IMR-90 (cell line): ENCODE data around the gene PET100. TPM values are rescaled to one million over a fixed set of nuclear protein-coding genes. Genes with fewer than 3 reads are reported as not detected.

ENCODE experiments used
- ATAC-seq: fragments of 200-7000 bp; cut with Tn5 transposase; 2 replicates; pipeline ENCODE4 v1.9.1; 2020; ENCODE audit warnings: low read depth, mild to moderate bottlenecking, moderate library complexity
- BruUV-seq: library from RNA; stranded (reverse); fragments of 400-500 nt; replicated peaks from 2 replicates; lab custom pipeline; 2021; lab: Mats Ljungman, UMichigan
- CTCF ChIA-PET: fragments of 300-600 bp; formaldehyde crosslinking; extraction: SDS; loops from one replicate; lab custom pipeline; 2021; ENCODE audit warnings: antibody characterized with exemption; lab: Yijun Ruan, JAX
- POLR2A ChIA-PET: fragments of 300-600 bp; sonication (Branson Sonifier 250); formaldehyde crosslinking; loops from one replicate; lab custom pipeline; 2022; ENCODE audit warnings: antibody characterized with exemption; ENCODE audit not compliant: unreplicated experiment; lab: Charles Lee
- DNase-seq: peaks from one replicate; pipeline ENCODE4 v3.0.0; 2013
- H2AFZ ChIP-seq: replicated peaks from 2 replicates; pipeline ENCODE3; 2013; ENCODE audit warnings: low read length, mild to moderate bottlenecking; ENCODE audit not compliant: poor library complexity
- H2AK5ac ChIP-seq: 2 replicates; pipeline ENCODE4 v1.6.1; 2013; ENCODE audit warnings: low read depth, low read length, inconsistent platforms
- H2AK9ac ChIP-seq: replicated peaks from 2 replicates; pipeline ENCODE3; 2013; ENCODE audit warnings: mild to moderate bottlenecking, low read depth, low read length, moderate library complexity; ENCODE audit not compliant: poor library complexity
- H2BK120ac ChIP-seq: 2 replicates; pipeline ENCODE4 v1.6.1; 2013; ENCODE audit warnings: low read depth, low read length, inconsistent platforms
- H2BK15ac ChIP-seq: 3 replicates; pipeline ENCODE4 v1.6.1; 2013; ENCODE audit warnings: low read depth, low read length, inconsistent platforms
- H2BK20ac ChIP-seq: 2 replicates; pipeline ENCODE4 v1.6.1; 2013; ENCODE audit warnings: low read depth, mild to moderate bottlenecking, inconsistent platforms, low read length, moderate library complexity
- H2BK5ac ChIP-seq: 2 replicates; pipeline ENCODE4 v1.6.1; 2013; ENCODE audit warnings: mild to moderate bottlenecking, low read depth, low read length, inconsistent platforms; ENCODE audit not compliant: poor library complexity, severe bottlenecking
- H3K14ac ChIP-seq: replicated peaks from 2 replicates; pipeline ENCODE4 v1.6.1; 2013; ENCODE audit warnings: low read depth, low read length, inconsistent platforms
- H3K18ac ChIP-seq: 2 replicates; pipeline ENCODE4 v1.6.1; 2013; ENCODE audit warnings: low read depth, low read length, control low read depth
- H3K23ac ChIP-seq: 2 replicates; pipeline ENCODE4 v1.6.1; 2013; ENCODE audit warnings: low read depth, low read length, inconsistent platforms
- H3K27ac ChIP-seq: 2 replicates; pipeline ENCODE4 v1.5.1; 2013; ENCODE audit warnings: mild to moderate bottlenecking, control low read depth, low read length; ENCODE audit not compliant: insufficient read depth
- H3K27me3 ChIP-seq: 2 replicates; pipeline ENCODE4 v1.6.1; 2013; ENCODE audit warnings: low read length; ENCODE audit not compliant: control insufficient read depth, insufficient read depth
- H3K36me3 ChIP-seq: 2 replicates; pipeline ENCODE4 v1.6.1; 2013; ENCODE audit warnings: low read length, mixed read lengths; ENCODE audit not compliant: control insufficient read depth, insufficient read depth
- H3K4ac ChIP-seq: 2 replicates; pipeline ENCODE4 v1.6.1; 2013; ENCODE audit warnings: low read depth, low read length, inconsistent platforms
- H3K4me1 ChIP-seq: 2 replicates; pipeline ENCODE4 v1.6.1; 2013; ENCODE audit warnings: low read length, mixed read lengths; ENCODE audit not compliant: control insufficient read depth, insufficient read depth
- H3K4me2 ChIP-seq: 2 replicates; pipeline ENCODE4 v1.6.1; 2013; ENCODE audit warnings: low read depth, mild to moderate bottlenecking, control low read depth, low read length, moderate library complexity
- H3K4me3 ChIP-seq: 2 replicates; pipeline ENCODE4 v1.5.1; 2013; ENCODE audit warnings: low read depth, mild to moderate bottlenecking, control low read depth, low read length, moderate library complexity; ENCODE audit not compliant: insufficient read depth
- H3K56ac ChIP-seq: 2 replicates; pipeline ENCODE4 v1.6.1; 2013; ENCODE audit warnings: low read length, inconsistent platforms; ENCODE audit not compliant: insufficient read depth; ENCODE audit errors: extremely low read depth
- H3K79me1 ChIP-seq, 2 experiments: 2 replicates each; pipeline ENCODE4 v1.6.1; 2013; ENCODE audit warnings: low read length in 2 of 2, inconsistent platforms in 1 of 2, low read depth in 1 of 2
- H3K9ac ChIP-seq: 2 replicates; pipeline ENCODE4 v1.6.1; 2013; ENCODE audit warnings: low read depth, low read length, control low read depth
- H3K9me1 ChIP-seq: 2 replicates; pipeline ENCODE4 v1.6.1; 2013; ENCODE audit warnings: low read length, inconsistent platforms; ENCODE audit not compliant: insufficient read depth
- H3K9me3 ChIP-seq: 2 replicates; pipeline ENCODE4 v1.6.1; 2013; ENCODE audit warnings: low read length; ENCODE audit not compliant: control insufficient read depth, insufficient read depth
- H4K20me1 ChIP-seq: 2 replicates; pipeline ENCODE4 v1.6.1; 2013; ENCODE audit warnings: low read length, inconsistent platforms; ENCODE audit not compliant: insufficient read depth
- H4K5ac ChIP-seq: 2 replicates; pipeline ENCODE4 v1.6.1; 2013; ENCODE audit warnings: mild to moderate bottlenecking, low read depth, low read length, control low read depth
- H4K8ac ChIP-seq, 2 experiments: 2 replicates each; pipeline ENCODE4 v1.6.1; 2013; ENCODE audit warnings: low read depth in 2 of 2, low read length in 2 of 2, control low read depth in 1 of 2, inconsistent platforms in 1 of 2
- H4K91ac ChIP-seq: 2 replicates; pipeline ENCODE4 v1.6.1; 2013; ENCODE audit warnings: low read depth, low read length, inconsistent platforms; ENCODE audit not compliant: insufficient read depth
- CEBPB ChIP-seq: IDR thresholded peaks from 2 replicates; pipeline ENCODE4 v1.6.1; 2012; ENCODE audit warnings: low read depth, low read length, improper control_type of control experiment
- CHD1 ChIP-seq: IDR thresholded peaks from 2 replicates; pipeline ENCODE4 v1.6.1; 2012; ENCODE audit warnings: low read depth, low read length, improper control_type of control experiment
- MAZ ChIP-seq: IDR thresholded peaks from 2 replicates; pipeline ENCODE4 v1.6.1; 2012; ENCODE audit warnings: low read depth, mild to moderate bottlenecking, low read length, improper control_type of control experiment, moderate library complexity, borderline replicate concordance
- WGBS, 2 experiments: methylation state at CpG; one replicate each; pipeline versions ENCODE4 v1.1.5 to v1.1.7; 2013; ENCODE audit warnings: missing lambda C conversion rate in 2 of 2; ENCODE audit not compliant: insufficient read length in 1 of 2; ENCODE audit errors: extremely low coverage in 2 of 2; 5-methylcytosine and 5-hydroxymethylcytosine counted together
- dilution Hi-C: fragments of 300-500 bp; cut with HindIII; formaldehyde crosslinking; loops from one replicate; pipeline ENCODE4 v1.14.3; 2018; ENCODE audit warnings: low sequenced_read_pairs; ENCODE audit not compliant: unreplicated experiment
- in situ Hi-C: fragments of 300-500 bp; cut with MboI; formaldehyde crosslinking; loops from 3 replicates; pipeline ENCODE4 v1.14.3; 2019; ENCODE audit warnings: low sequenced_read_pairs, inconsistent platforms, mixed read lengths
- intact Hi-C: fragments of 100-400 bp; cut with micrococcal nuclease; formaldehyde crosslinking; loops from 2 replicates; pipeline ENCODE4 v1.10.0; 2022
- polyA plus RNA-seq, 3 experiments: library from polyadenylated mRNA; depleted of rRNA; stranded (reverse); fragments of >200 nt; gene quantifications; 2 replicates each; pipeline ENCODE4 v1.2.3, GENCODE V29; 2012; ENCODE audit warnings: low replicate concordance in 1 of 3
- total RNA-seq: library from RNA; depleted of rRNA; stranded (reverse); fragments of >200 nt; gene quantifications from 2 replicates; pipeline ENCODE4 v1.2.3, GENCODE V29; 2012
- TF ChIP-seq, protein P1 (sequence below): conservative IDR thresholded peaks from 2 replicates; pipeline ENCODE4 v1.5.1; 2012; ENCODE audit warnings: mild to moderate bottlenecking, low read depth, low read length, improper control_type of control experiment

Gene PET100
- total and polyA plus RNA-seq, 2 of the 4 experiments (the other 2 are of a cell fraction): 1.4 to 31.4 TPM

DNA sequence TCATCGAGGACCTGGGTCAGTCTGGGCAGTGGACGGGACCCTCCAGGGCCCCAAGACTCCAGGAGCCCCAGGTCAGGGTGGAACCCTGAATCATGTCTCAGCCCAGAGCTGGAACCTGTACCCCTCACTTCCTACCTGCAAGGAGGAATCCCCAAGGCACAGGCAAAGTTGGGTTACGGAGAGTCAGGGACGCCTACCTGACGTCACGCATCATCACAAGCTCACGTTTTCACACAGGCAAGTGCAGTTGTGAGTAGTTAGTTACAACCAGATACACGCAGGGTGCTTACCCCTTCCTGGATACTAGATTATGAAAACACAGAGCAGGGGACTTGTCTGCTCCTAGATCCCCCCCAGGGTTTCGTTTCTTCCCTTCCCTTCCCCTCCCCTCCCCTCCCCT is 41.2 kb downstream of the PET100 start:
- Histone ChIP-seq H3K4ac (no peak overlapping the region), H3K4me1 (no peaks in the 10 kb centered on the region), H3K4me2 (no peak overlapping the region; the same call in 1 of the 2 replicates), H4K91ac (no peak overlapping the region), H2AFZ (peak overlapping the region; percentile 80), H4K8ac (no peak overlapping the region), H3K18ac (no peak overlapping the region), H2AK9ac (no peak overlapping the region), H3K56ac (no peak overlapping the region), H4K5ac (no peak overlapping the region), H3K4me3 (no peak overlapping the region), H3K14ac (no peak overlapping the region), H4K20me1 (no peaks in the 10 kb centered on the region), H3K23ac (no peak overlapping the region), H3K27me3 (peaks cover 29% of the 10 kb centered on the region), H3K9me1 (no peaks in the 10 kb centered on the region), H3K27ac (no peak overlapping the region), H2BK15ac (no peak overlapping the region), H2BK120ac (no peak overlapping the region), H2BK20ac (no peak overlapping the region), H3K36me3 (no peaks in the 10 kb centered on the region), H3K9me3 (peaks cover 4% of the 10 kb centered on the region; the same call in 1 of the 2 replicates), H3K79me1 (no peaks in the 10 kb centered on the region), H3K9ac (no peak overlapping the region), H2BK5ac (no peak overlapping the region), H2AK5ac (no peak overlapping the region)
- ATAC-seq: no peak
- POLR2A ChIA-PET: no interaction called here
- CTCF ChIA-PET: no interaction called here
- TF ChIP-seq, protein P1, sequence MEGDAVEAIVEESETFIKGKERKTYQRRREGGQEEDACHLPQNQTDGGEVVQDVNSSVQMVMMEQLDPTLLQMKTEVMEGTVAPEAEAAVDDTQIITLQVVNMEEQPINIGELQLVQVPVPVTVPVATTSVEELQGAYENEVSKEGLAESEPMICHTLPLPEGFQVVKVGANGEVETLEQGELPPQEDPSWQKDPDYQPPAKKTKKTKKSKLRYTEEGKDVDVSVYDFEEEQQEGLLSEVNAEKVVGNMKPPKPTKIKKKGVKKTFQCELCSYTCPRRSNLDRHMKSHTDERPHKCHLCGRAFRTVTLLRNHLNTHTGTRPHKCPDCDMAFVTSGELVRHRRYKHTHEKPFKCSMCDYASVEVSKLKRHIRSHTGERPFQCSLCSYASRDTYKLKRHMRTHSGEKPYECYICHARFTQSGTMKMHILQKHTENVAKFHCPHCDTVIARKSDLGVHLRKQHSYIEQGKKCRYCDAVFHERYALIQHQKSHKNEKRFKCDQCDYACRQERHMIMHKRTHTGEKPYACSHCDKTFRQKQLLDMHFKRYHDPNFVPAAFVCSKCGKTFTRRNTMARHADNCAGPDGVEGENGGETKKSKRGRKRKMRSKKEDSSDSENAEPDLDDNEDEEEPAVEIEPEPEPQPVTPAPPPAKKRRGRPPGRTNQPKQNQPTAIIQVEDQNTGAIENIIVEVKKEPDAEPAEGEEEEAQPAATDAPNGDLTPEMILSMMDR: no peak
- TF ChIP-seq CEBPB: no peak
- no peak for TF ChIP-seq MAZ
- no peak for TF ChIP-seq CHD1
- in situ Hi-C loops (no loop called here), dilution Hi-C loops (no loop called here), intact Hi-C loops (no loop called here)
- BruUV-seq: no TSS peak
- WGBS, 2 experiments: 33% methylated on average over 2 of the region's 9 CpGs; no CpG with 5 or more reads in 1 of the 2 experiments
- DNase-seq: no peak
